Measurements from ENCODE around the gene CTCF.

Gene CTCF

GRCh38 chr16:67535201-67535600 lies 27.1 kb upstream of the CTCF start:
- no peak for DNase-seq

- peak; percentile 72 for DNase-seq
Observed at GRCh38 chr16:67537270-67537635, 25.1 kb upstream of the CTCF start.

GRCh38 chr16:67537636-67538591 lies 24.4 kb upstream of the CTCF start:
- DNase-seq: peak; percentile 73

GRCh38 chr16:67538666-67539101 lies 23.6 kb upstream of the CTCF start:
- peak; percentile 56 for DNase-seq

- DNase-seq: peak; percentile 55
Observed at GRCh38 chr16:67539271-67539670, 23.1 kb upstream of the CTCF start.

- DNase-seq: peak; percentile 52
Observed at GRCh38 chr16:67539691-67540635, 22.4 kb upstream of the CTCF start.

- DNase-seq: no peak
Observed at GRCh38 chr16:67540756-67541155, 21.6 kb upstream of the CTCF start.

- peak; percentile 51 for DNase-seq
Observed at GRCh38 chr16:67541391-67542263, 20.7 kb upstream of the CTCF start.

- peak; percentile 78 for DNase-seq
Observed at GRCh38 chr16:67542464-67542863, 19.9 kb upstream of the CTCF start.

GRCh38 chr16:67543036-67543435 lies 19.3 kb upstream of the CTCF start:
- DNase-seq: no peak

- no peak for DNase-seq
Observed at GRCh38 chr16:67543582-67543981, 18.7 kb upstream of the CTCF start.

- DNase-seq: no peak
Observed at GRCh38 chr16:67544329-67544841, 17.9 kb upstream of the CTCF start.

GRCh38 chr16:67544844-67545664 lies 17.3 kb upstream of the CTCF start:
- no peak for DNase-seq

GRCh38 chr16:67545665-67546024 lies 16.7 kb upstream of the CTCF start:
- no peak for DNase-seq

- no peak for DNase-seq
Observed at GRCh38 chr16:67546091-67546501, 16.2 kb upstream of the CTCF start.

GRCh38 chr16:67546761-67547422 lies 15.4 kb upstream of the CTCF start:
- peak; percentile 91 for DNase-seq

GRCh38 chr16:67547423-67548264 lies 14.7 kb upstream of the CTCF start:
- no peak for DNase-seq

GRCh38 chr16:67548265-67549126 lies 13.8 kb upstream of the CTCF start:
- DNase-seq: no peak

- no peak for DNase-seq
Observed at GRCh38 chr16:67549240-67549639, 13.1 kb upstream of the CTCF start.
